CD14-positive monocyte (primary cell): ENCODE data around the gene NLK. TPM values are rescaled to one million over a fixed set of nuclear protein-coding genes. Genes with fewer than 3 reads are reported as not detected.
A peak's percentile ranks its signal among the peaks of the same experiment; 100 is the strongest.

ENCODE experiments used
- DNase-seq, 3 donors: peaks; one replicate each; pipeline ENCODE4 v3.0.0-alpha.2; 2011 to 2022
- H2AFZ ChIP-seq: 2 replicates; pipeline ENCODE4 v1.6.0; 2012; ENCODE audit warnings: mild to moderate bottlenecking, low read depth, low read length, inconsistent platforms; ENCODE audit not compliant: insufficient read depth, poor library complexity, severe bottlenecking
- H3K27ac ChIP-seq, 2 donors: 1 replicate in 1 of 2; 2 replicates in 1 of 2; pipeline ENCODE4 v1.5.1; 2012 to 2013; ENCODE audit warnings: low read length in 2 of 2, control low read depth in 1 of 2, inconsistent platforms in 1 of 2, low read depth in 1 of 2, mild to moderate bottlenecking in 1 of 2
- H3K27me3 ChIP-seq, 2 donors: one replicate each; pipeline versions ENCODE4 v1.6.0 to v1.6.1; 2011 to 2013; ENCODE audit warnings: low read length in 2 of 2; ENCODE audit not compliant: control insufficient read depth in 2 of 2, insufficient read depth in 2 of 2
- H3K36me3 ChIP-seq, 2 donors: replicated peaks in 1 of 2; 1 replicate in 1 of 2; 2 replicates in 1 of 2; pipeline versions ENCODE4 v1.5.1 to v1.6.1; 2012 to 2013; ENCODE audit warnings: low read length in 2 of 2, control low read depth in 1 of 2, inconsistent platforms in 1 of 2, mild to moderate bottlenecking in 1 of 2; ENCODE audit not compliant: insufficient read depth in 2 of 2, control insufficient read depth in 1 of 2
- H3K4me1 ChIP-seq, 2 donors: 1 replicate in 1 of 2; 2 replicates in 1 of 2; pipeline versions ENCODE4 v1.5.1 to v1.6.1; 2012 to 2013; ENCODE audit warnings: low read length in 2 of 2, control low read depth in 1 of 2, inconsistent platforms in 1 of 2, mild to moderate bottlenecking in 1 of 2, moderate library complexity in 1 of 2; ENCODE audit not compliant: insufficient read depth in 2 of 2, control insufficient read depth in 1 of 2
- H3K4me2 ChIP-seq: replicated peaks from 2 replicates; pipeline ENCODE3; 2012; ENCODE audit warnings: low read length, moderate library complexity, mild to moderate bottlenecking; ENCODE audit not compliant: poor library complexity, severe bottlenecking; ENCODE audit errors: extremely low read depth
- H3K4me3 ChIP-seq, 3 experiments: fragments of 200-600 bp in 1 of 3; sonication (generic) in 1 of 3; replicated peaks in 1 of 3; 1 replicate in 2 of 3; 2 replicates in 1 of 3; pipeline ENCODE4 v1.5.1; 2011 to 2013; ENCODE audit warnings: low read length in 3 of 3, mild to moderate bottlenecking in 3 of 3, control low read depth in 2 of 3, low read depth in 2 of 3, inconsistent platforms in 1 of 3, moderate library complexity in 1 of 3
- H3K79me2 ChIP-seq: 2 replicates; pipeline ENCODE4 v1.6.0; 2012; ENCODE audit warnings: mild to moderate bottlenecking, control low read depth, inconsistent platforms, low read length, moderate library complexity; ENCODE audit not compliant: insufficient read depth
- H3K9ac ChIP-seq: 2 replicates; pipeline ENCODE4 v1.6.0; 2017; ENCODE audit warnings: low read length, mild to moderate bottlenecking; ENCODE audit not compliant: insufficient read depth, poor library complexity, severe bottlenecking
- H3K9me3 ChIP-seq, 2 donors: replicated peaks in 1 of 2; 1 replicate in 1 of 2; 2 replicates in 1 of 2; pipeline versions ENCODE4 v1.5.1 to v1.6.1; 2012 to 2013; ENCODE audit warnings: low read length in 2 of 2, control low read depth in 1 of 2; ENCODE audit not compliant: control insufficient read depth in 1 of 2, insufficient read depth in 1 of 2
- H4K20me1 ChIP-seq: 2 replicates; pipeline ENCODE4 v1.6.0; 2012; ENCODE audit warnings: mild to moderate bottlenecking, low read length, control low read depth, moderate library complexity; ENCODE audit not compliant: insufficient read depth
- H3K27ac Mint-ChIP-seq, 7 donors: one replicate each; pipeline ENCODE4 v1.8.0; 2020; ENCODE audit warnings: mild to moderate bottlenecking in 7 of 7, mixed read lengths in 7 of 7, moderate library complexity in 6 of 7, inconsistent platforms in 2 of 7
- H3K27me3 Mint-ChIP-seq, 3 donors: one replicate each; pipeline ENCODE4 v1.8.0; 2021 to 2022; ENCODE audit warnings: low read depth in 3 of 3, mild to moderate bottlenecking in 3 of 3, mixed read lengths in 3 of 3, moderate library complexity in 3 of 3, inconsistent platforms in 1 of 3
- H3K36me3 Mint-ChIP-seq, 2 donors: one replicate each; pipeline ENCODE4 v1.8.0; 2020; ENCODE audit warnings: mixed read lengths in 2 of 2, inconsistent platforms in 1 of 2, mild to moderate bottlenecking in 1 of 2
- H3K4me1 Mint-ChIP-seq: one replicate; pipeline ENCODE4 v1.8.0; 2020; ENCODE audit warnings: mild to moderate bottlenecking, mixed read lengths
- H3K4me3 Mint-ChIP-seq, 2 donors: one replicate each; pipeline ENCODE4 v1.8.0; 2020; ENCODE audit warnings: mild to moderate bottlenecking in 2 of 2, mixed read lengths in 2 of 2, moderate library complexity in 1 of 2
- H3K9me3 Mint-ChIP-seq, 7 donors: one replicate each; pipeline ENCODE4 v1.8.0; 2020 to 2022; ENCODE audit warnings: mixed read lengths in 7 of 7, mild to moderate bottlenecking in 6 of 7, moderate library complexity in 6 of 7, inconsistent platforms in 2 of 7
- WGBS: methylation state at CpG from one replicate; pipeline ENCODE4 v1.1.5; 2013; ENCODE audit warnings: missing lambda C conversion rate; ENCODE audit not compliant: insufficient coverage; 5-methylcytosine and 5-hydroxymethylcytosine counted together
- intact Hi-C, 2 donors: fragments of 100-400 bp; cut with micrococcal nuclease; formaldehyde crosslinking; loops; one replicate each; pipeline versions ENCODE4 v1.15.0 to v1.15.1; 2023
- polyA plus RNA-seq, 3 donors: library from polyadenylated mRNA; depleted of rRNA in 1 of 3; unstranded in 2 of 3; stranded (reverse) in 1 of 3; fragments of 300-500 nt in 2 of 3; fragments of >200 nt in 1 of 3; fragmentation: Illumina TruSeq in 2 of 3; gene quantifications; 1 replicate in 2 of 3; 2 replicates in 1 of 3; pipeline ENCODE4 v1.2.3, GENCODE V29; 2012 to 2021
- TF ChIP-seq, protein P1 (sequence below): fragments of 200-600 bp; IDR thresholded peaks from one replicate; pipeline ENCODE4 v1.8.0; 2022; ENCODE audit warnings: antibody characterized with exemption, mild to moderate bottlenecking

The NLK gene
- polyA plus RNA-seq, 3 donors, result 1.7 to 6.5 (median 2.0) TPM

DNA sequence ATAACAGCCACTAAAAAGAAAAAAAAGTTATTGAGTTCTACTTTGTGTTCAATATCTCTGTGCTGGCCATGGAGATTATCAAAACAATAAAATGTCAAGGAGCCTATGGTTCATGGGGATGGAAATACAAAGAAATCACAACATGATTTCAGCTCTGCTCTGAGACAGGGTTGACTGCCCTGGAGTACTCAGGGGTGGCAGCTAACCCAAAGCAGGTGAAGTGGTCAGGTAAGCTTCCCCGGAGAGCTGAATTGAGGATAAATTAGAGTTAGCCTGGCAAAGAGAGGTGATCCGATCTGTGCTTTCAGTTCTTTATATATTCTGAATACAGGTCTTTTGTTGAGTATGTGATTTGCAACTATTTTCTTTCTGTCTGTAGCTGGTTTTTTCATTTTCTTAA lies 157.3 kb downstream of the NLK start:
- no CpG with 5 or more reads among the region's 2 CpGs for WGBS
- no peak overlapping the region for H2AFZ ChIP-seq
- Mint-ChIP-seq H3K27me3 (peaks cover 0 to 3% (median 0%) of the 10 kb centered on the region in 3 donors), H3K4me3 (no peak overlapping the region), H3K9me3 (no peaks in the 10 kb centered on the region), H3K27ac (peak overlapping the region in 1 of 7 donors; percentile 68), H3K4me1 (peaks cover 19% of the 10 kb centered on the region), H3K36me3 (peaks cover 18 to 25% of the 10 kb centered on the region in 2 donors)
- no peaks in the 10 kb centered on the region for H3K79me2 ChIP-seq
- peaks cover 0 to 6% of the 10 kb centered on the region in 2 donors for H3K4me1 ChIP-seq
- no peaks in the 10 kb centered on the region for H3K27me3 ChIP-seq
- no peaks in the 10 kb centered on the region for H3K9me3 ChIP-seq
- no peak overlapping the region for H3K4me3 ChIP-seq
- DNase-seq, result no peak
- H3K4me2 ChIP-seq, result no peak overlapping the region
- intact Hi-C loops, result no loop called here
- H3K27ac ChIP-seq, result no peak overlapping the region
- no peak overlapping the region for H3K9ac ChIP-seq
- TF ChIP-seq, protein P1, sequence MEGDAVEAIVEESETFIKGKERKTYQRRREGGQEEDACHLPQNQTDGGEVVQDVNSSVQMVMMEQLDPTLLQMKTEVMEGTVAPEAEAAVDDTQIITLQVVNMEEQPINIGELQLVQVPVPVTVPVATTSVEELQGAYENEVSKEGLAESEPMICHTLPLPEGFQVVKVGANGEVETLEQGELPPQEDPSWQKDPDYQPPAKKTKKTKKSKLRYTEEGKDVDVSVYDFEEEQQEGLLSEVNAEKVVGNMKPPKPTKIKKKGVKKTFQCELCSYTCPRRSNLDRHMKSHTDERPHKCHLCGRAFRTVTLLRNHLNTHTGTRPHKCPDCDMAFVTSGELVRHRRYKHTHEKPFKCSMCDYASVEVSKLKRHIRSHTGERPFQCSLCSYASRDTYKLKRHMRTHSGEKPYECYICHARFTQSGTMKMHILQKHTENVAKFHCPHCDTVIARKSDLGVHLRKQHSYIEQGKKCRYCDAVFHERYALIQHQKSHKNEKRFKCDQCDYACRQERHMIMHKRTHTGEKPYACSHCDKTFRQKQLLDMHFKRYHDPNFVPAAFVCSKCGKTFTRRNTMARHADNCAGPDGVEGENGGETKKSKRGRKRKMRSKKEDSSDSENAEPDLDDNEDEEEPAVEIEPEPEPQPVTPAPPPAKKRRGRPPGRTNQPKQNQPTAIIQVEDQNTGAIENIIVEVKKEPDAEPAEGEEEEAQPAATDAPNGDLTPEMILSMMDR, result no peak
- H4K20me1 ChIP-seq, result no peaks in the 10 kb centered on the region
- H3K36me3 ChIP-seq, result no peaks in the 10 kb centered on the region

DNA sequence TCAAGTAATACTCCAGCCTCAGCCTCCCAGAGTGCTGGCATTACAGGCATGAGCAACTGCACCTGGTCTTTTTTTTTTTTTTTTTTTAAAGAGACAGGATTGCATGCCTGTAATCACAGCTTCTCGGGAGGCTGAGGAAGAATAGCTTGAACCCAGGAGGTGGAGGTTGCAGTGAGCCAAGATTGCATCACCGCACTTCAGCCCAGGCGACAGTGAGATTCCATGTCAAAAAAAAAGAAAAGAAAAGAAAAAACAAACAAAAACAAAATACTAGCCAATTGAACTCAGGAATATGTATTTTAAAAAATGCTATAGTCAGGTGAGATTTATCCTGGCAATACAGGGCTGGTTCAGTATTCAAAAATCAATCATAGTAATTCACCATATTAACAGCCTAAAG lies 158.8 kb downstream of the NLK start:
- no peak overlapping the region for H3K27ac Mint-ChIP-seq
- DNase-seq, result no peak
- H3K4me1 ChIP-seq, result peaks cover 0 to under 1% of the 10 kb centered on the region in 2 donors
- H4K20me1 ChIP-seq, result no peaks in the 10 kb centered on the region
- no peaks in the 10 kb centered on the region for H3K9me3 ChIP-seq
- no peaks in the 10 kb centered on the region for H3K36me3 ChIP-seq
- H3K79me2 ChIP-seq, result no peaks in the 10 kb centered on the region
- H3K4me3 Mint-ChIP-seq, result no peak overlapping the region
- no peak overlapping the region for H3K27ac ChIP-seq
- H3K27me3 Mint-ChIP-seq, result peaks cover 0 to 3% (median 0%) of the 10 kb centered on the region in 3 donors
- no peak overlapping the region for H3K4me2 ChIP-seq
- no peaks in the 10 kb centered on the region for H3K27me3 ChIP-seq
- H3K9ac ChIP-seq, result no peak overlapping the region
- H3K4me3 ChIP-seq, result no peak overlapping the region
- H3K36me3 Mint-ChIP-seq, result peaks cover 10 to 12% of the 10 kb centered on the region in 2 donors
- H3K9me3 Mint-ChIP-seq, result no peaks in the 10 kb centered on the region
- peaks cover 14% of the 10 kb centered on the region for H3K4me1 Mint-ChIP-seq
- no peak overlapping the region for H2AFZ ChIP-seq
- intact Hi-C loops, result no loop called here
- TF ChIP-seq, protein P1, result no peak
- no CpG with 5 or more reads among the region's 3 CpGs for WGBS
